ENCODE results near the gene SSTR1. TPM values are rescaled to one million over a fixed set of nuclear protein-coding genes. Genes with fewer than 3 reads are reported as not detected.

The SSTR1 gene
- total RNA-seq, 2 donors from 2014 or later, result not detected

DNA sequence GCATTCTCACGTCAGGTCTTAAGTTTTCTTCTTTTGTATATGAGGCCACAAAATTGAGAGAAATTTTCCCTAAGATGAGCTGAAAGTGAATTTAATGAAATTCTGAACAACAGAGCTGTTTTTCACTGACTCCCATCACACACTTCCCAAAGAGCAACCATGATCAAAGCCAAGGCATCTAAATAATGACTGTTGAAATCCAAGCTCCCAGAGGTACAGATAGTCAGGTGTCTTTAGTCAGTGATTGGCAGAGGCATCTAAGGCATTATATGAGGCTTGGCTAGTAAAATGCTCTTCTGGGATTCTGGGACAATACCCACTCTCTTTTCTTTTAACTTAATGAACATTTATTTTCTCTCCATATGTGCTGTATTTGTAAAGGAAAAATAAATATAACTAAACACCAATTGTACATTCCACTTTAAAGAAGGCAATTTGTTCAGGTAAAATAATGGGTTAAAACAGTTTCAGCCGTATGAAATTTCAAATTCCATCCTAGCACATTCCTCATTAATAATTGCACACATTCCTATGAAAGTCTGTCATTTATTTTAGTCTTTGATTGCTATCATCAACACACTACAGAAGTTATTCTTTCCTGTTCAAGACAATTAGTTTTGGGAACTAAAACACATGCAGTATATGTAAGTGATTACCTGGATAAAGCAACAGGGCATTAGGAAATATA lies 871 bp upstream of the SSTR1 start:
- DNase-seq (ENCODE audit: low spot score) (no peak), ATAC-seq (no peak)
- H3K9me3 Mint-ChIP-seq, result no peaks in the 10 kb centered on the region
- no peak overlapping the region for H3K4me3 Mint-ChIP-seq
- H3K27me3 Mint-ChIP-seq, result peaks cover 44 to 82% of the 10 kb centered on the region in 2 donors
- no peak overlapping the region for H3K27ac Mint-ChIP-seq
- no peaks in the 10 kb centered on the region for H3K36me3 Mint-ChIP-seq
- peaks cover 4 to 18% of the 10 kb centered on the region in 2 donors for H3K4me1 Mint-ChIP-seq (ENCODE audit: low read depth in 2 of 2)

DNA sequence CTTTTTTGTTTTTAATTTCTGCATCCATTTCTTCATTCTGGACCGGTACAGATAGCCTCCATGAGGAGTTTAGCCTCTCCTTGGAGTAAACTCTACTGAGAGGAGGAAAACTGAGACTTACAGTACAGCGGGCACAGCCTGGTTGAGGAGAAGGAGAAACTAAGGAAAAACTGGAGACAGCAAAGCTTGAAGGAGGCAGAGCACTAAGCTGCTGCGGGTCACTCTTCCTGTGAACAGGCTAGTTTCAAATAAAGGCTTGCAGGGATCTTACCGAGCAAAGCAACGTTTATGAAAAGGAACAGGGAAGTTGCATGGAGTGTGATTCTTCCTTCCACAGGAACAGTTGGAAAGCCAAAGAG lies 348 bp upstream of the SSTR1 start:
- Mint-ChIP-seq H3K27ac (no peak overlapping the region), H3K9me3 (no peaks in the 10 kb centered on the region), H3K27me3 (peaks cover 43 to 80% of the 10 kb centered on the region in 2 donors), H3K4me1 (ENCODE audit: low read depth in 2 of 2) (peaks cover 4 to 19% of the 10 kb centered on the region in 2 donors), H3K36me3 (no peaks in the 10 kb centered on the region), H3K4me3 (no peak overlapping the region)
- ATAC-seq (no peak), DNase-seq (ENCODE audit: low spot score) (no peak)

DNA sequence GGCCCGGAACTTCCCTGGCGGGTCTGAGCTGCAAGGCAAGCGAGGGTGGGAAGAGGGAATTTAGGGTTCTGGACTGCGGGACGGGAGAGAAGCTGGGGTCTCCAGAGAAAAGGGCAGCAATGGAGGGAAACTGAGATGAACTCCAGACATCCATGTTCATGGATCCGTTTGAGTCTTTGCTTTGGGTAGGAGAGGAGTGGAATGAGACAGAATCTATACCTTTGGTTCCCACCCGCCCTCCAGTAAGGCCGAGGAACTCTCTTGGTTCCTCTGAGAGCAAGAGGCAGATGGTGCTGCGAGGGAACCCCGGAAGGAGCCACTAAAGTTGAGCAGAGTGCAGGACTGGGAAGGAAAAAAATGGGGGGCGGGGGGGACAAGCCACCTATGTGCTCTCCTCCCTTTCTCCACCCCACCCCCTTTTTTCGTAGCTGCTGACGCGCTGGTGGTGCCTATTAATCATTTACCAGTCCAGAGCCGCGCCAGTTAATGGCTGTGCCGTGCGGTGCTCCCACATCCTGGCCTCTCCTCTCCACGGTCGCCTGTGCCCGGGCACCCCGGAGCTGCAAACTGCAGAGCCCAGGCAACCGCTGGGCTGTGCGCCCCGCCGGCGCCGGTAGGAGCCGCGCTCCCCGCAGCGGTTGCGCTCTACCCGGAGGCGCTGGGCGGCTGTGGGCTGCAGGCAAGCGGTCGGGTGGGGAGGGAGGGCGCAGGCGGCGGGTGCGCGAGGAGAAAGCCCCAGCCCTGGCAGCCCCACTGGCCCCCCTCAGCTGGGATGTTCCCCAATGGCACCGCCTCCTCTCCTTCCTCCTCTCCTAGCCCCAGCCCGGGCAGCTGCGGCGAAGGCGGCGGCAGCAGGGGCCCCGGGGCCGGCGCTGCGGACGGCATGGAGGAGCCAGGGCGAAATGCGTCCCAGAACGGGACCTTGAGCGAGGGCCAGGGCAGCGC lies 1.2 kb downstream of the SSTR1 start:
- ATAC-seq, result peak in 1 of 2 donors; percentile 18
- peaks cover 4 to 19% of the 10 kb centered on the region in 2 donors for H3K4me1 Mint-ChIP-seq (ENCODE audit: low read depth in 2 of 2)
- H3K27ac Mint-ChIP-seq, result no peak overlapping the region
- DNase-seq (ENCODE audit: low spot score), result no peak
- no peak overlapping the region for H3K4me3 Mint-ChIP-seq
- peaks cover 46 to 86% of the 10 kb centered on the region in 2 donors for H3K27me3 Mint-ChIP-seq
- H3K36me3 Mint-ChIP-seq, result no peaks in the 10 kb centered on the region
- no peaks in the 10 kb centered on the region for H3K9me3 Mint-ChIP-seq

DNA sequence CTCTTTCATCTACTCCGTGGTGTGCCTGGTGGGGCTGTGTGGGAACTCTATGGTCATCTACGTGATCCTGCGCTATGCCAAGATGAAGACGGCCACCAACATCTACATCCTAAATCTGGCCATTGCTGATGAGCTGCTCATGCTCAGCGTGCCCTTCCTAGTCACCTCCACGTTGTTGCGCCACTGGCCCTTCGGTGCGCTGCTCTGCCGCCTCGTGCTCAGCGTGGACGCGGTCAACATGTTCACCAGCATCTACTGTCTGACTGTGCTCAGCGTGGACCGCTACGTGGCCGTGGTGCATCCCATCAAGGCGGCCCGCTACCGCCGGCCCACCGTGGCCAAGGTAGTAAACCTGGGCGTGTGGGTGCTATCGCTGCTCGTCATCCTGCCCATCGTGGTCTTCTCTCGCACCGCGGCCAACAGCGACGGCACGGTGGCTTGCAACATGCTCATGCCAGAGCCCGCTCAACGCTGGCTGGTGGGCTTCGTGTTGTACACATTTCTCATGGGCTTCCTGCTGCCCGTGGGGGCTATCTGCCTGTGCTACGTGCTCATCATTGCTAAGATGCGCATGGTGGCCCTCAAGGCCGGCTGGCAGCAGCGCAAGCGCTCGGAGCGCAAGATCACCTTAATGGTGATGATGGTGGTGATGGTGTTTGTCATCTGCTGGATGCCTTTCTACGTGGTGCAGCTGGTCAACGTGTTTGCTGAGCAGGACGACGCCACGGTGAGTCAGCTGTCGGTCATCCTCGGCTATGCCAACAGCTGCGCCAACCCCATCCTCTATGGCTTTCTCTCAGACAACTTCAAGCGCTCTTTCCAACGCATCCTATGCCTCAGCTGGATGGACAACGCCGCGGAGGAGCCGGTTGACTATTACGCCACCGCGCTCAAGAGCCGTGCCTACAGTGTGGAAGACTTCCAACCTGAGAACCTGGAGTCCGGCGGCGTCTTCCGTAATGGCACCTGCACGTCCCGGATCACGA lies 2.2 kb downstream of the SSTR1 start:
- ATAC-seq, result peak in 1 of 2 donors; percentile 29
- no peak overlapping the region for H3K4me3 Mint-ChIP-seq
- H3K4me1 Mint-ChIP-seq (ENCODE audit: low read depth in 2 of 2), result peaks cover 4 to 19% of the 10 kb centered on the region in 2 donors
- H3K36me3 Mint-ChIP-seq, result no peaks in the 10 kb centered on the region
- no peak for DNase-seq (ENCODE audit: low spot score)
- no peaks in the 10 kb centered on the region for H3K9me3 Mint-ChIP-seq
- H3K27me3 Mint-ChIP-seq, result peaks cover 49 to 84% of the 10 kb centered on the region in 2 donors
- H3K27ac Mint-ChIP-seq, result no peak overlapping the region

DNA sequence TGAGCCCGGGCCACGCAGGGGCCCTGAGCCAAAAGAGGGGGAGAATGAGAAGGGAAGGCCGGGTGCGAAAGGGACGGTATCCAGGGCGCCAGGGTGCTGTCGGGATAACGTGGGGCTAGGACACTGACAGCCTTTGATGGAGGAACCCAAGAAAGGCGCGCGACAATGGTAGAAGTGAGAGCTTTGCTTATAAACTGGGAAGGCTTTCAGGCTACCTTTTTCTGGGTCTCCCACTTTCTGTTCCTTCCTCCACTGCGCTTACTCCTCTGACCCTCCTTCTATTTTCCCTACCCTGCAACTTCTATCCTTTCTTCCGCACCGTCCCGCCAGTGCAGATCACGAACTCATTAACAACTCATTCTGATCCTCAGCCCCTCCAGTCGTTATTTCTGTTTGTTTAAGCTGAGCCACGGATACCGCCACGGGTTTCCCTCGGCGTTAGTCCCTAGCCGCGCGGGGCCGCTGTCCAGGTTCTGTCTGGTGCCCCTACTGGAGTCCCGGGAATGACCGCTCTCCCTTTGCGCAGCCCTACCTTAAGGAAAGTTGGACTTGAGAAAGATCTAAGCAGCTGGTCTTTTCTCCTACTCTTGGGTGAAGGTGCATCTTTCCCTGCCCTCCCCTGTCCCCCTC lies 3.0 kb downstream of the SSTR1 start:
- Mint-ChIP-seq H3K36me3 (no peaks in the 10 kb centered on the region), H3K27ac (no peak overlapping the region), H3K4me1 (ENCODE audit: low read depth in 2 of 2) (peaks cover 4 to 19% of the 10 kb centered on the region in 2 donors), H3K27me3 (peaks cover 53 to 76% of the 10 kb centered on the region in 2 donors), H3K9me3 (no peaks in the 10 kb centered on the region), H3K4me3 (no peak overlapping the region)
- ATAC-seq (no peak), DNase-seq (ENCODE audit: low spot score) (no peak)

DNA sequence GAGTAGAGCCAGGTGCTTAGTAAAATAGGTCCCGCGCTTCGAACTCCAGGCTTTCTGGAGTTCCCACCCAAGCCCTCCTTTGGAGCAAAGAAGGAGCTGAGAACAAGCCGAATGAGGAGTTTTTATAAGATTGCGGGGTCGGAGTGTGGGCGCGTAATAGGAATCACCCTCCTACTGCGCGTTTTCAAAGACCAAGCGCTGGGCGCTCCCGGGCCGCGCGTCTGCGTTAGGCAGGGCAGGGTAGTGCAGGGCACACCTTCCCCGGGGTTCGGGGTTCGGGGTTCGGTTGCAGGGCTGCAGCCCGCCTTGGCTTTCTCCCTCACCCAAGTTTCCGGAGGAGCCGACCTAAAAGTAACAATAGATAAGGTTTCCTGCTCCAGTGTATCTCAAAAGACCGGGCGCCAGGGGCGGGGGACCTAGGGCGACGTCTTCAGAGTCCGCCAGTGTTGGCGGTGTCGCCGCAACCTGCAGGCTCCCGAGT lies 3.6 kb downstream of the SSTR1 start:
- Mint-ChIP-seq H3K4me1 (ENCODE audit: low read depth in 2 of 2) (peaks cover 4 to 19% of the 10 kb centered on the region in 2 donors), H3K27me3 (peaks cover 50 to 70% of the 10 kb centered on the region in 2 donors), H3K9me3 (no peaks in the 10 kb centered on the region)

DNA sequence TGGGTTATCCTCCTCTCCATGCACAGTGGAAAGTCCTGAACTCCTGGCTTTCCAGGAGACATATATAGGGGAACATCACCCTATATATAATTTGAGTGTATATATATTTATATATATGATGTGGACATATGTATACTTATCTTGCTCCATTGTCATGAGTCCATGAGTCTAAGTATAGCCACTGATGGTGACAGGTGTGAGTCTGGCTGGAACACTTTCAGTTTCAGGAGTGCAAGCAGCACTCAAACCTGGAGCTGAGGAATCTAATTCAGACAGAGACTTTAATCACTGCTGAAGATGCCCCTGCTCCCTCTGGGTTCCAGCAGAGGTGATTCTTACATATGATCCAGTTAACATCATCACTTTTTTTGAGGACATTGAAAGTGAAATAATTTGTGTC lies 4.4 kb downstream of the SSTR1 start:
- DNase-seq (ENCODE audit: low spot score) (no peak), ATAC-seq (peak in 1 of 2 donors; percentile 22)
- H3K27me3 Mint-ChIP-seq, result peaks cover 53 to 73% of the 10 kb centered on the region in 2 donors
- peaks cover 4 to 19% of the 10 kb centered on the region in 2 donors for H3K4me1 Mint-ChIP-seq (ENCODE audit: low read depth in 2 of 2)
- H3K36me3 Mint-ChIP-seq, result no peaks in the 10 kb centered on the region
- no peak overlapping the region for H3K27ac Mint-ChIP-seq
- no peak overlapping the region for H3K4me3 Mint-ChIP-seq
- no peaks in the 10 kb centered on the region for H3K9me3 Mint-ChIP-seq

More for the DNA sequence above, 3.6 kb downstream of the SSTR1 start:
- H3K36me3 Mint-ChIP-seq, result no peaks in the 10 kb centered on the region
- no peak overlapping the region for H3K4me3 Mint-ChIP-seq
- H3K27ac Mint-ChIP-seq, result no peak overlapping the region
- DNase-seq (ENCODE audit: low spot score) (no peak), ATAC-seq (no peak)

DNA sequence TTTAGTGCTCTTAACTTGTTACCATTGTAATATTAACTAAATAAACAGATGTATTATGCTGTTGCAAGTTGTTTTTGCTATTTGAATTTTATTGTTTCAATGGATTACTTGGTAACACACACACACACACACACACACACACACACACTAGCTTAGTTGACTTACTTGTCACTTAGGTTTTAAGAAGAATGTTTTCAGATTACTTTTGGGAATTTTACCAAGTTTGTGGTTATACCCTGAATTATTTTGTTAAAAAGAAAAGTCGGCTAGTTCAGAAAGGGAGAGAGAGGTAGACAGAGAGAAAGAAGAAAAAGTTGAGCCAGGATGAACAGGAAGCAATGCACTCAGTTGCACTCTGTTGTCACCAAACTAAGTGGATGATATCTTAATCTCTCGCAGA lies 5.3 kb downstream of the SSTR1 start:
- H3K27me3 Mint-ChIP-seq, result peaks cover 47 to 64% of the 10 kb centered on the region in 2 donors
- H3K9me3 Mint-ChIP-seq, result no peaks in the 10 kb centered on the region
- no peak for DNase-seq (ENCODE audit: low spot score)
- no peak overlapping the region for H3K4me3 Mint-ChIP-seq
- no peak overlapping the region for H3K27ac Mint-ChIP-seq
- peaks cover 4 to 19% of the 10 kb centered on the region in 2 donors for H3K4me1 Mint-ChIP-seq (ENCODE audit: low read depth in 2 of 2)
- ATAC-seq, result no peak
- no peaks in the 10 kb centered on the region for H3K36me3 Mint-ChIP-seq

DNA sequence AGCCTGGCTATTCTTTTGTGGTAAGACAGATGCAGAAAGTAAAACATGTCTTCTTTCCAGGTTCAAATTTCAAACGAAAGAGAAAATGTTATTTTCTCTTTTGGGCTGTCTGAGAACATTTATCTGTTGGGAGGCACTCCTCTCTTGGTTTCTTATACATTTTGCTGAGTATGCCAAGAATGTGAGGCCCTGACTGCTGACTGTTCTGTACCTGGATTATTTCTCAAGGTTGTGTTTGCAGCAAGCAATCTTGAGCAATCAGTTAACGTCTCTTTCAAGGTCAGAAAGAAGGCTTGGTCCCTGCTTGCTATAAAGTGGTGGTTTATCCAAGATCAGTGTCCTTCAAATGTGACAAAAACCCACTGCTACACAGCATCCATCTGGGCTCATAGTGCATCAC lies 9.8 kb downstream of the SSTR1 start:
- DNase-seq (ENCODE audit: low spot score) (no peak), ATAC-seq (no peak)
- H3K27ac Mint-ChIP-seq, result no peak overlapping the region
- H3K27me3 Mint-ChIP-seq, result peaks cover 29 to 32% of the 10 kb centered on the region in 2 donors
- H3K9me3 Mint-ChIP-seq, result no peaks in the 10 kb centered on the region
- no peak overlapping the region for H3K4me3 Mint-ChIP-seq
- no peaks in the 10 kb centered on the region for H3K4me1 Mint-ChIP-seq (ENCODE audit: low read depth in 2 of 2)
- H3K36me3 Mint-ChIP-seq, result no peaks in the 10 kb centered on the region

DNA sequence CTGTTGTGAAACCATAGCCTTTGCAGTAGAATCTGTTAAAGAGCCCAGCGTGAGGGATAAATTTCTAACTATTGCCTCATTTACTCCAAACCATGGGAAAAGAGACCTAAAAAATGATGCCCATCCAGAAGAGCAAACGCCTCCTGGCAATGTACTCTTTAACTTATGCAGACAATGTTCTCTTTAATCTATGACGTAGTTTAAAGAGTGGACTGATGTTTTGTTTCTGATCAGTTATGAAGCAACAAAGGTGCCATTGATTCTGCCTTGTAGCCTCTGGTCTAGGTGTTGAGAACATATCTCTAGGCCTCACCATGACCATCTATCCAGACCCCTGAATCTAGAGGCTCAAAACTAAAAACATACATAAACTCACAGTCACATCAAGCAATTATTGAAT lies 13.4 kb downstream of the SSTR1 start:
- no peak for DNase-seq (ENCODE audit: low spot score)
- Mint-ChIP-seq H3K36me3 (no peaks in the 10 kb centered on the region), H3K27me3 (peaks cover 14 to 22% of the 10 kb centered on the region in 2 donors), H3K4me1 (ENCODE audit: low read depth in 2 of 2) (no peaks in the 10 kb centered on the region), H3K27ac (no peak overlapping the region), H3K9me3 (no peaks in the 10 kb centered on the region), H3K4me3 (no peak overlapping the region)
- no peak for ATAC-seq

DNA sequence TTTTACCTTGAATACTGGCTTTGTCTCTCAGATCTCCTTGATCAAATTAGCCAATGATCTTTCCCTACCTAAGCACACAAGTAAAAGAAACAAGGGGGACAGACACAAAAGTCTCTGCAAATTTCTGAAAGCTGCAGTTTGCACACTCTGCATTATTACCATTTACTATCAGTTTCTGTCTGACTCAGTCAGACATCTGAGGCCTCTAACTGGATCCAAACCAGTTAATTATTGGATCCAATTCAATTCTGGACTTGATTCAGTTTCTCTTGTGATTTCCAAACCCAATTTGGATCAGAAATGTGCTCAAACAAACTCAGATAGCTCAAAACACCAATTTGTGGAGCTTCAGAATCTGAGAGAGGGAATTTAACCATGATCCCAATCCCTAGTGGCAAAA lies 16.6 kb downstream of the SSTR1 start:
- Mint-ChIP-seq H3K4me1 (ENCODE audit: low read depth in 2 of 2) (no peaks in the 10 kb centered on the region), H3K36me3 (no peaks in the 10 kb centered on the region), H3K27ac (no peak overlapping the region), H3K9me3 (no peaks in the 10 kb centered on the region), H3K4me3 (no peak overlapping the region), H3K27me3 (peaks cover under 1 to 23% of the 10 kb centered on the region in 2 donors)
- DNase-seq (ENCODE audit: low spot score) (no peak), ATAC-seq (no peak)

DNA sequence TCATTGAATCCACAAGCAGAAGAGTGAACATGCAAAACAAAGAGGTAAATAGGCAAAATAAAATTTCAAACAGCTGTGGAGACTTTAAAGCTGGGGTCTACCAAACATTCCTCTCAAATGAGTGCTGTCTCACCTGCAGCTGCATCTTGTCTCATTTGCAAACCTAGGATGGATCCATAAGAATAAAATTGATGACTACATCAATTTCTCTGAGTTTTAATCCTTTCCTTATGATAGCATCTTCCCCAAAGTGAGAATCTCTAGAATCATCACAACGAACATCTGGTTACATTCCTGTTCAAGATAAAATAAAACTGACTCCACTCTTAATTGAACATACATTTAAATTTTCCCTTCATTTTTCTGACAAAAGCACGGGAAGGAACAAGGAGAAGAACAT lies 18.2 kb downstream of the SSTR1 start:
- Mint-ChIP-seq H3K27ac (no peak overlapping the region), H3K36me3 (no peaks in the 10 kb centered on the region), H3K4me1 (ENCODE audit: low read depth in 2 of 2) (no peaks in the 10 kb centered on the region)

DNA sequence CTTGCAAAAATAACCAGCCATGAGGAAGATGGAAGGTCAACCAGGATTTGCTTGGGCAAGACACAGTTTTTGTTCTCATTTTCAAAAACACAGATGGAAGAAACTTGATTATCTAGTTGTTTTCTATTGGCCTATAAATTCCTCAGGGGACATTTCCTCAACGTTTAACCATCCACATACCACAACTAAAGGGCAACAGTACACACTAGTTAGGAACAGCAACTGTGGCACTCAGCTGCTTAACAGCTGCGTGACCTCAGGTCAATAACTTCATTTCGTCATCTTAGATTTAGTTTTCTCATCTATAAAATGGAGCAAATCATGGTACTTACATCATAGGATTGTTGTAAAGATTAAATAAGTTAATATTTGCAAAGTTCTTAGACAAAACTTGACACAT lies 18.7 kb downstream of the SSTR1 start:
- H3K36me3 Mint-ChIP-seq, result no peaks in the 10 kb centered on the region
- peaks cover 7 to 27% of the 10 kb centered on the region in 2 donors for H3K27me3 Mint-ChIP-seq
- H3K27ac Mint-ChIP-seq, result no peak overlapping the region
- no peak overlapping the region for H3K4me3 Mint-ChIP-seq
- no peak for ATAC-seq
- no peaks in the 10 kb centered on the region for H3K9me3 Mint-ChIP-seq
- no peaks in the 10 kb centered on the region for H3K4me1 Mint-ChIP-seq (ENCODE audit: low read depth in 2 of 2)
- DNase-seq (ENCODE audit: low spot score), result no peak

More for the DNA sequence above, 18.2 kb downstream of the SSTR1 start:
- ATAC-seq (no peak), DNase-seq (ENCODE audit: low spot score) (no peak)
- Mint-ChIP-seq H3K4me3 (no peak overlapping the region), H3K27me3 (peaks cover 3 to 26% of the 10 kb centered on the region in 2 donors), H3K9me3 (no peaks in the 10 kb centered on the region)

All from natural killer cell treated with Interleukin-12 subunit alpha and Interleukin-12 subunit beta and Interleukin-15 and Interleukin-18, amount 100 ng/mL, for 72 hours (primary cell).